ENCODE results near the gene ZNF813. TPM values are rescaled to one million over a fixed set of nuclear protein-coding genes. Genes with fewer than 3 reads are reported as not detected.

The ZNF813 gene
- total and polyA plus RNA-seq, 2 donors (not counting 1 experiment from before 2014, with no cell fraction given), result 1.2 to 10.8 TPM

DNA sequence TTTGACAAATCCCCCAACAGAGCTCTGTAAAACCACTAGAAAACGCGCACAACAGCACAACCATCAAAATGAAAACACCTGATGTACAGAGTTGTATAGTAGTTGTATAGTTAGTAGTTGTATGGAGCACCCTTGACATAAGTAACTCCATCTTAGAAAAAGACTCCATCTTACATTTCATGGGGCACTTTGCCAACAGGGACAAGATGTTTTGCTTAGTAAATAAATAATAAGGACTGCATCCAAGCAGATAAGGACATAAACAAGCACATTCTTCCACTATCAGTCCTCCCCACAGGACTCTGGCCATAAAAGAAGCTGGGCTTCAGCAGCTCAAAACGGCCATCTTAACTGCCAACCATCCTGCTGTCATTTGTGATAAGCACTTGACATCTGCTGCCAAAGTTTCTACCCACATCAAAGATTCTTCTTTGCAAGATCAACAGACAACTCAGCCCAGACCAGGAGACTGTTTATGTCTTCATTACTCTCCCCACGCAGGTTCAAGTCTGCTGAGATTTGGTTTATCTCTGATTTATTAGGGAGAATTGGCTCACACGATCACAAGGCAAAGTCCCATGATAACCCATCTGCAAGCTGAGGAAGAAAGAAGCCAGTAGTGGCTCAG is 49.7 kb downstream of the ZNF813 start:
- Histone ChIP-seq H3K27ac (ENCODE audit: low read length in 2 of 2) (no peak overlapping the region), H3K36me3 (replicated peaks in 1 of 2; ENCODE audit: control extremely low read depth in 1 of 2, control insufficient read depth in 1 of 2, extremely low read depth in 1 of 2, insufficient read depth in 2 of 2, low read length in 1 of 2) (no peaks in the 10 kb centered on the region), H3K4me1 (ENCODE audit: control insufficient read depth in 2 of 2, insufficient read depth in 2 of 2, low read length in 2 of 2) (peaks cover 7 to 15% of the 10 kb centered on the region in 2 donors), H3K4me3 (ENCODE audit: control extremely low read depth in 1 of 5, extremely low read depth in 1 of 5, insufficient read depth in 1 of 5, low read depth in 2 of 5, low read length in 4 of 5) (no peak overlapping the region), H3K4me2 (replicated peaks; ENCODE audit: low read depth, low read length, poor library complexity, severe bottlenecking) (no peak overlapping the region), H3K79me2 (ENCODE audit: control insufficient read depth, insufficient read depth, low read length) (no peaks in the 10 kb centered on the region), H3K9ac (ENCODE audit: low read length) (no peak overlapping the region), H4K20me1 (ENCODE audit: control insufficient read depth, insufficient read depth, low read length, poor library complexity, severe bottlenecking) (no peaks in the 10 kb centered on the region), H3K27me3 (replicated peaks in 1 of 4; ENCODE audit: control extremely low read depth in 1 of 4, control insufficient read depth in 3 of 4, insufficient read depth in 4 of 4, low read length in 3 of 4) (no peaks in the 10 kb centered on the region), H3K9me3 (ENCODE audit: control extremely low read depth in 1 of 3, control insufficient read depth in 2 of 3, insufficient read depth in 1 of 3, low read length in 2 of 3) (peaks cover 0 to 40% (median 10%) of the 10 kb centered on the region in 3 donors), H2AFZ (ENCODE audit: insufficient read depth, low read depth, low read length, poor library complexity, severe bottlenecking) (no peak overlapping the region)
- ChIA-PET POLR2A (no interaction called here), CTCF (no interaction called here)
- Mint-ChIP-seq H3K9me3 (ENCODE audit: insufficient read depth) (peaks cover 10% of the 10 kb centered on the region), H3K27ac (no peak overlapping the region), H3K4me3 (no peak overlapping the region), H3K4me1 (peaks cover 16% of the 10 kb centered on the region), H3K27me3 (no peaks in the 10 kb centered on the region)
- TF ChIP-seq EZH2 (IDR thresholded peaks at IDR 0.05; ENCODE audit: borderline replicate concordance, insufficient read depth, low read depth, low read length, poor library complexity, severe bottlenecking) (no peak), CTCF (IDR thresholded peaks at IDR 0.05) (no peak)
- intact Hi-C loops (cut with micrococcal nuclease), result no loop called here
- WGBS (ENCODE audit: insufficient coverage), result 45% methylated on average over 2 of the region's 5 CpGs
- ATAC-seq (ENCODE audit: low read depth), result no peak
- no peak for DNase-seq

- 93% methylated on average over 4 of the region's 4 CpGs for WGBS (ENCODE audit: insufficient coverage)
- POLR2A ChIA-PET, result no interaction called here
Observed at GRCh38 chr19:53518121-53518520, 50.6 kb downstream of the ZNF813 start.

More at GRCh38 chr19:53518121-53518520, 50.6 kb downstream of the ZNF813 start:
- intact Hi-C loops (cut with micrococcal nuclease), result no loop called here
- Mint-ChIP-seq H3K9me3 (ENCODE audit: insufficient read depth) (peaks cover 10% of the 10 kb centered on the region), H3K27ac (no peak overlapping the region), H3K4me3 (no peak overlapping the region), H3K4me1 (peaks cover 16% of the 10 kb centered on the region), H3K27me3 (no peaks in the 10 kb centered on the region)
- H3K4me1 ChIP-seq (ENCODE audit: control insufficient read depth in 2 of 2, insufficient read depth in 2 of 2, low read length in 2 of 2), result peaks cover 7 to 15% of the 10 kb centered on the region in 2 donors
- no peak overlapping the region for H3K27ac ChIP-seq (ENCODE audit: low read length in 2 of 2)
- no peak overlapping the region for H2AFZ ChIP-seq (ENCODE audit: insufficient read depth, low read depth, low read length, poor library complexity, severe bottlenecking)
- H3K4me2 ChIP-seq (replicated peaks; ENCODE audit: low read depth, low read length, poor library complexity, severe bottlenecking), result no peak overlapping the region
- DNase-seq (no peak), ATAC-seq (ENCODE audit: low read depth) (no peak)
- H3K36me3 ChIP-seq (replicated peaks in 1 of 2; ENCODE audit: control extremely low read depth in 1 of 2, control insufficient read depth in 1 of 2, extremely low read depth in 1 of 2, insufficient read depth in 2 of 2, low read length in 1 of 2), result no peaks in the 10 kb centered on the region
- H3K27me3 ChIP-seq (replicated peaks in 1 of 4; ENCODE audit: control extremely low read depth in 1 of 4, control insufficient read depth in 3 of 4, insufficient read depth in 4 of 4, low read length in 3 of 4), result no peaks in the 10 kb centered on the region
- H4K20me1 ChIP-seq (ENCODE audit: control insufficient read depth, insufficient read depth, low read length, poor library complexity, severe bottlenecking), result no peaks in the 10 kb centered on the region
- H3K4me3 ChIP-seq (ENCODE audit: control extremely low read depth in 1 of 5, extremely low read depth in 1 of 5, insufficient read depth in 1 of 5, low read depth in 2 of 5, low read length in 4 of 5), result no peak overlapping the region
- no peak overlapping the region for H3K9ac ChIP-seq (ENCODE audit: low read length)
- CTCF ChIA-PET, result interaction anchor here (0.6 kb wide), 1 partner anchor 55 kb away, joined by 3 read pairs; no protein-coding TSS in a partner anchor
- TF ChIP-seq CTCF (IDR thresholded peaks at IDR 0.05) (no peak), EZH2 (IDR thresholded peaks at IDR 0.05; ENCODE audit: borderline replicate concordance, insufficient read depth, low read depth, low read length, poor library complexity, severe bottlenecking) (no peak)
- H3K79me2 ChIP-seq (ENCODE audit: control insufficient read depth, insufficient read depth, low read length), result no peaks in the 10 kb centered on the region
- peaks cover 0 to 43% (median 10%) of the 10 kb centered on the region in 3 donors for H3K9me3 ChIP-seq (ENCODE audit: control extremely low read depth in 1 of 3, control insufficient read depth in 2 of 3, insufficient read depth in 1 of 3, low read length in 2 of 3)

All from B cell (primary cell).